Kidney (tissue), 14 donors: ENCODE measurements around the gene OR5B17. TPM values are rescaled to one million over a fixed set of nuclear protein-coding genes. Genes with fewer than 3 reads are reported as not detected.

ENCODE experiments used
- DNase-seq, 5 donors: peaks; one replicate each; pipeline ENCODE4 v3.0.0-alpha.2; 2013 to 2020
- FAIRE-seq: peaks from 2 replicates; lab custom pipeline; 2012; peaks lifted over from hg19 to GRCh38; lab: Jason Lieb, UNC
- H3K27ac ChIP-seq, 2 donors: one replicate each; pipeline ENCODE4 v1.7.0; 2013; ENCODE audit warnings: low read depth in 2 of 2, low read length in 2 of 2, inconsistent platforms in 1 of 2
- H3K27me3 ChIP-seq: one replicate; pipeline ENCODE4 v1.7.1; 2013; ENCODE audit warnings: low read length, inconsistent platforms; ENCODE audit not compliant: control insufficient read depth, insufficient read depth
- H3K36me3 ChIP-seq, 3 donors: one replicate each; pipeline versions ENCODE4 v1.7.0 to v1.7.1; 2013; ENCODE audit warnings: low read length in 3 of 3, control low read depth in 1 of 3, inconsistent platforms in 1 of 3; ENCODE audit not compliant: insufficient read depth in 3 of 3, control insufficient read depth in 2 of 3
- H3K4me1 ChIP-seq, 3 donors: one replicate each; pipeline versions ENCODE4 v1.7.0 to v1.7.1; 2013; ENCODE audit warnings: low read length in 3 of 3, inconsistent platforms in 1 of 3, low read depth in 1 of 3; ENCODE audit not compliant: control insufficient read depth in 2 of 3, insufficient read depth in 2 of 3
- H3K4me3 ChIP-seq, 3 donors: one replicate each; pipeline versions ENCODE4 v1.7.0 to v1.8.1; 2013; ENCODE audit warnings: low read length in 3 of 3, control low read depth in 1 of 3, inconsistent platforms in 1 of 3
- H3K9ac ChIP-seq, 3 donors: one replicate each; pipeline versions ENCODE4 v1.7.0 to v1.7.1; 2013; ENCODE audit warnings: low read length in 3 of 3, control low read depth in 1 of 3, inconsistent platforms in 1 of 3
- H3K9me3 ChIP-seq, 3 donors: one replicate each; pipeline versions ENCODE4 v1.7.0 to v1.7.1; 2013; ENCODE audit warnings: low read length in 3 of 3, control low read depth in 1 of 3, inconsistent platforms in 1 of 3; ENCODE audit not compliant: control insufficient read depth in 2 of 3, insufficient read depth in 1 of 3
- CTCF ChIP-seq: IDR thresholded peaks from 3 replicates; pipeline ENCODE4 v1.5.1; 2012; ENCODE audit warnings: mild to moderate bottlenecking, moderate library complexity, borderline replicate concordance; ENCODE audit not compliant: insufficient read depth; ENCODE audit errors: extremely low read depth
- intact Hi-C: fragments of 100-400 bp; cut with DNase I; formaldehyde crosslinking; loops from one replicate; pipeline ENCODE4 v1.11.1; 2022
- polyA plus RNA-seq: library from polyadenylated mRNA; stranded (reverse); fragments of 350-450 nt; fragmentation: Illumina TruSeq; extraction: RNeasy Lipid Tissue Mini Kit (QIAGEN cat#74804); gene quantifications from one replicate; pipeline ENCODE4 v1.2.3, GENCODE V29; 2014; ENCODE audit warnings: low read depth, low replicate concordance; ENCODE audit not compliant: insufficient read depth
- total RNA-seq: library from RNA; stranded (reverse); fragmentation: NEBNext Ultra II Directional; extraction: Animal tissue kit (Norgen Biotek cat#: 25700); gene quantifications from one replicate; pipeline ENCODE4 v1.2.1, GENCODE V29; 2021
- donor health status: control.
- donor health status: control.
- donor health status: control.
- donor health status: control.
- donor health status: control.
- donor health status: DM: yes; HTN: yes; CAD: no.
- donor health status: Normal renal cell carcinoma (clear cell type).

OR5B17 gene
- total and polyA plus RNA-seq, 2 donors from 2014 or later: not detected

GRCh38 chr11:58394195-58394594, 35.3 kb upstream of the OR5B17 start:
- no peak overlapping the region for H3K9ac ChIP-seq
- H3K4me1 ChIP-seq: no peaks in the 10 kb centered on the region
- DNase-seq (no peak), FAIRE-seq (no peak)
- no peak overlapping the region for H3K4me3 ChIP-seq
- no peaks in the 10 kb centered on the region for H3K27me3 ChIP-seq
- no peaks in the 10 kb centered on the region for H3K36me3 ChIP-seq
- no peak overlapping the region for H3K27ac ChIP-seq
- peaks cover 0 to 5% (median 0%) of the 10 kb centered on the region in 3 donors for H3K9me3 ChIP-seq
- intact Hi-C loops: no loop called here
- TF ChIP-seq CTCF: no peak

- Histone ChIP-seq H3K9me3 (peaks cover 0 to 5% (median 0%) of the 10 kb centered on the region in 3 donors), H3K9ac (no peak overlapping the region), H3K27ac (no peak overlapping the region), H3K4me1 (no peaks in the 10 kb centered on the region), H3K4me3 (no peak overlapping the region), H3K36me3 (no peaks in the 10 kb centered on the region), H3K27me3 (no peaks in the 10 kb centered on the region)
- TF ChIP-seq CTCF: no peak
- FAIRE-seq (no peak), DNase-seq (no peak)
- intact Hi-C loops: no loop called here
Observed at GRCh38 chr11:58392746-58393145, 33.9 kb upstream of the OR5B17 start.

- FAIRE-seq: no peak
- intact Hi-C loops: no loop called here
Observed at GRCh38 chr11:58391879-58392278, 33.0 kb upstream of the OR5B17 start.

More at GRCh38 chr11:58391879-58392278, 33.0 kb upstream of the OR5B17 start:
- no peaks in the 10 kb centered on the region for H3K36me3 ChIP-seq
- no peaks in the 10 kb centered on the region for H3K27me3 ChIP-seq
- no peak overlapping the region for H3K4me3 ChIP-seq
- no peak for TF ChIP-seq CTCF
- H3K27ac ChIP-seq: no peak overlapping the region
- no peak for DNase-seq
- peaks cover 0 to 5% (median 0%) of the 10 kb centered on the region in 3 donors for H3K9me3 ChIP-seq
- H3K4me1 ChIP-seq: no peaks in the 10 kb centered on the region
- H3K9ac ChIP-seq: no peak overlapping the region
